MM.1S (cell line): ENCODE data around the gene SPSB3.

Source experiments
- DNase-seq: peaks from one replicate; pipeline ENCODE4 v3.0.0-alpha.2; 2015
- H2AFZ ChIP-seq: fragments of 300-600 bp; sonication (generic); 2 replicates; pipeline ENCODE4 v1.6.0; 2016; ENCODE audit warnings: antibody characterized with exemption, low read length
- H3F3A ChIP-seq: fragments of 300-600 bp; sonication (generic); 2 replicates; pipeline ENCODE4 v1.6.1; 2016; ENCODE audit warnings: mild to moderate bottlenecking, antibody characterized with exemption, low read length, moderate library complexity, mixed read lengths; ENCODE audit not compliant: insufficient read depth
- H3K27ac ChIP-seq: fragments of 300-600 bp; sonication (generic); 2 replicates; pipeline ENCODE4 v1.5.1; 2016; ENCODE audit warnings: mild to moderate bottlenecking, low read length
- H3K27me3 ChIP-seq: fragments of 300-600 bp; sonication (generic); replicated peaks from 2 replicates; pipeline ENCODE4 v1.6.0; 2016; ENCODE audit warnings: low read length; ENCODE audit not compliant: insufficient read depth
- H3K36me3 ChIP-seq: fragments of 300-600 bp; sonication (generic); replicated peaks from 2 replicates; pipeline ENCODE4 v1.6.1; 2016; ENCODE audit warnings: mild to moderate bottlenecking, low read length, mixed read lengths; ENCODE audit not compliant: insufficient read depth
- H3K4me1 ChIP-seq: fragments of 300-600 bp; sonication (generic); 2 replicates; pipeline ENCODE4 v1.6.1; 2016; ENCODE audit warnings: low read length, mixed read lengths
- H3K4me2 ChIP-seq: fragments of 300-600 bp; sonication (generic); 2 replicates; pipeline ENCODE4 v1.6.0; 2016; ENCODE audit warnings: low read depth, low read length
- H3K4me3 ChIP-seq: fragments of 300-600 bp; sonication (generic); 2 replicates; pipeline ENCODE4 v1.5.1; 2016; ENCODE audit warnings: low read length, mixed read lengths
- H3K79me2 ChIP-seq: fragments of 300-600 bp; sonication (generic); 2 replicates; pipeline ENCODE4 v1.6.1; 2016; ENCODE audit warnings: mixed run types, low read length, mixed read lengths
- H3K9ac ChIP-seq: fragments of 300-600 bp; sonication (generic); 2 replicates; pipeline ENCODE4 v1.6.1; 2016; ENCODE audit warnings: low read length, mixed read lengths
- H3K9me2 ChIP-seq: fragments of 300-600 bp; sonication (generic); replicated peaks from 2 replicates; pipeline ENCODE4 v1.6.1; 2016; ENCODE audit warnings: mild to moderate bottlenecking, low read length, mixed read lengths; ENCODE audit not compliant: insufficient read depth
- H3K9me3 ChIP-seq: fragments of 300-600 bp; sonication (generic); replicated peaks from 2 replicates; pipeline ENCODE4 v1.6.1; 2016; ENCODE audit warnings: mild to moderate bottlenecking, low read length, mixed read lengths; ENCODE audit not compliant: insufficient read depth
- H4K20me1 ChIP-seq: fragments of 300-600 bp; sonication (generic); 2 replicates; pipeline ENCODE4 v1.6.1; 2016; ENCODE audit warnings: mild to moderate bottlenecking, low read length, moderate library complexity, mixed read lengths; ENCODE audit not compliant: insufficient read depth
- EZH2 ChIP-seq: fragments of 300-600 bp; sonication (generic); optimal IDR thresholded peaks from 2 replicates; pipeline ENCODE3; 2017; ENCODE audit warnings: low read depth, mild to moderate bottlenecking, antibody characterized with exemption, low read length, mixed read lengths
- EZH2phosphoT487 ChIP-seq: fragments of 300-600 bp; sonication (generic); IDR thresholded peaks from 2 replicates; pipeline ENCODE4 v1.6.1; 2018; ENCODE audit warnings: antibody characterized with exemption, low read length
- TF ChIP-seq, protein P1 (sequence below): fragments of 300-600 bp; sonication (generic); IDR thresholded peaks from 2 replicates; pipeline ENCODE4 v1.5.1; 2016; ENCODE audit warnings: antibody characterized with exemption, low read length, mixed read lengths

The SPSB3 gene

DNA sequence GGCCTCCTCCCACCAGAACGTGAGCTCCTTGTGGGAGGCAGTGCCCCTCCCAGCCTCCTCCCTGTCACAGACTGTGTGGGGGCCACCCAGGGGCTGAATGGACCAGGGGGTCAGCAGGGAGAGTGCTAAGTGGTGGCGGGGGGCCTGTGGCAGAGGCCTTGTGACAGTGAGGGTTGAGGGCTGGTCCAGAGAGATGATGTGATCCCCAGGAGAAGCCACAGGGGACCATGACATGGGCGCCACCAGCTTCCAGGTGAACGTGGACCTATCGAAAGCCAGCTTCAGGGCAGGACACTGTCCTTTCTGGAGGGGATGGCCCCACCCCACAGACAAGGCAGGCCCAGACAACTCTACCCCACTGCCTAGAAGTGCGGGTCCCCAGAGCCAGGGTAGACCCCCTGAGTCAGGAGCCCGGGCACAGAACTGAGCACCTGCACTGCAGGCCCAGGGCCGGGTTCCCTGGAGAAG lies 3.1 kb downstream of the SPSB3 start:
- TF ChIP-seq, protein P1, sequence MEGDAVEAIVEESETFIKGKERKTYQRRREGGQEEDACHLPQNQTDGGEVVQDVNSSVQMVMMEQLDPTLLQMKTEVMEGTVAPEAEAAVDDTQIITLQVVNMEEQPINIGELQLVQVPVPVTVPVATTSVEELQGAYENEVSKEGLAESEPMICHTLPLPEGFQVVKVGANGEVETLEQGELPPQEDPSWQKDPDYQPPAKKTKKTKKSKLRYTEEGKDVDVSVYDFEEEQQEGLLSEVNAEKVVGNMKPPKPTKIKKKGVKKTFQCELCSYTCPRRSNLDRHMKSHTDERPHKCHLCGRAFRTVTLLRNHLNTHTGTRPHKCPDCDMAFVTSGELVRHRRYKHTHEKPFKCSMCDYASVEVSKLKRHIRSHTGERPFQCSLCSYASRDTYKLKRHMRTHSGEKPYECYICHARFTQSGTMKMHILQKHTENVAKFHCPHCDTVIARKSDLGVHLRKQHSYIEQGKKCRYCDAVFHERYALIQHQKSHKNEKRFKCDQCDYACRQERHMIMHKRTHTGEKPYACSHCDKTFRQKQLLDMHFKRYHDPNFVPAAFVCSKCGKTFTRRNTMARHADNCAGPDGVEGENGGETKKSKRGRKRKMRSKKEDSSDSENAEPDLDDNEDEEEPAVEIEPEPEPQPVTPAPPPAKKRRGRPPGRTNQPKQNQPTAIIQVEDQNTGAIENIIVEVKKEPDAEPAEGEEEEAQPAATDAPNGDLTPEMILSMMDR = no peak
- TF ChIP-seq EZH2 (no peak), EZH2phosphoT487 (no peak)

GRCh38 chr16:1778200-1779179 lies 3.9 kb downstream of the SPSB3 start:
- no peak overlapping the region for H3K27ac ChIP-seq
- no peak for DNase-seq
- H3K79me2 ChIP-seq = peaks cover 56% of the 10 kb centered on the region
- H3K27me3 ChIP-seq = no peaks in the 10 kb centered on the region
- peaks cover 17% of the 10 kb centered on the region; the same call in 1 of the 2 replicates for H3F3A ChIP-seq
- H3K9me2 ChIP-seq = no peaks in the 10 kb centered on the region
- H4K20me1 ChIP-seq = no peaks in the 10 kb centered on the region
- TF ChIP-seq, protein P1 = no peak
- TF ChIP-seq EZH2phosphoT487 = no peak
- TF ChIP-seq EZH2 = no peak
- no peak overlapping the region for H3K4me3 ChIP-seq
- H3K4me1 ChIP-seq = peaks cover 8% of the 10 kb centered on the region; the same call in 1 of the 2 replicates
- no peaks in the 10 kb centered on the region for H3K9me3 ChIP-seq
- no peaks in the 10 kb centered on the region for H3K36me3 ChIP-seq
- H3K4me2 ChIP-seq = no peak overlapping the region
- H2AFZ ChIP-seq = no peak overlapping the region
- H3K9ac ChIP-seq = no peak overlapping the region

More for the DNA sequence above, 3.1 kb downstream of the SPSB3 start:
- Histone ChIP-seq H3K27me3 (no peaks in the 10 kb centered on the region), H3K4me1 (peaks cover 5% of the 10 kb centered on the region; the same call in 1 of the 2 replicates), H3K9me2 (no peaks in the 10 kb centered on the region), H3F3A (peaks cover 17% of the 10 kb centered on the region; the same call in 1 of the 2 replicates), H3K27ac (no peak overlapping the region), H3K9me3 (no peaks in the 10 kb centered on the region), H2AFZ (no peak overlapping the region), H3K4me3 (no peak overlapping the region), H3K9ac (no peak overlapping the region), H3K4me2 (no peak overlapping the region), H3K36me3 (no peaks in the 10 kb centered on the region), H3K79me2 (peaks cover 56% of the 10 kb centered on the region), H4K20me1 (no peaks in the 10 kb centered on the region)
- DNase-seq = no peak

GRCh38 chr16:1777375-1778199 lies 4.8 kb downstream of the SPSB3 start:
- no peaks in the 10 kb centered on the region for H3K36me3 ChIP-seq
- DNase-seq = no peak
- H3K9me2 ChIP-seq = no peaks in the 10 kb centered on the region
- H3K27ac ChIP-seq = no peak overlapping the region
- TF ChIP-seq EZH2phosphoT487 = no peak
- no peak for TF ChIP-seq EZH2
- TF ChIP-seq, protein P1 = no peak
- no peaks in the 10 kb centered on the region for H3K27me3 ChIP-seq
- H3K9ac ChIP-seq = no peak overlapping the region
- no peaks in the 10 kb centered on the region for H3K9me3 ChIP-seq
- peaks cover 8% of the 10 kb centered on the region; the same call in 1 of the 2 replicates for H3K4me1 ChIP-seq
- peaks cover 20% of the 10 kb centered on the region for H3F3A ChIP-seq
- no peak overlapping the region for H3K4me2 ChIP-seq
- no peak overlapping the region for H2AFZ ChIP-seq
- peaks cover 59% of the 10 kb centered on the region for H3K79me2 ChIP-seq
- H3K4me3 ChIP-seq = no peak overlapping the region
- H4K20me1 ChIP-seq = no peaks in the 10 kb centered on the region
